Retinal pigment epithelial cell (primary cell): ENCODE measurements around the gene TUSC1.
"Not testable (repeated sequence)": the region's sequence is repeated elsewhere in the genome, so short reads cannot be mapped to it uniquely, and the experiment has no call there.

ENCODE experiments used
- DNase-seq: peaks from one replicate; pipeline ENCODE4 v3.0.0-alpha.2; 2010; ENCODE audit warnings: low read depth
- H3K4me3 ChIP-seq: 2 replicates; pipeline ENCODE4 v1.5.1; 2011; ENCODE audit warnings: mild to moderate bottlenecking, low read length, control low read depth, moderate library complexity
- CTCF ChIP-seq: conservative IDR thresholded peaks from 2 replicates; pipeline ENCODE4 v1.5.1; 2011; ENCODE audit warnings: low read depth, low read length, control low read depth, inconsistent platforms

TUSC1 gene

GRCh38 chr9:25703701-25704357 is 25.6 kb upstream of the TUSC1 start:
- TF ChIP-seq CTCF = no peak
- no peak overlapping the region for H3K4me3 ChIP-seq
- DNase-seq = no peak

- no peak overlapping the region for H3K4me3 ChIP-seq
- no peak for DNase-seq
- TF ChIP-seq CTCF = no peak
Measured at GRCh38 chr9:25702536-25702935, 24.3 kb upstream of the TUSC1 start.

- H3K4me3 ChIP-seq, DNase-seq: not testable (repeated sequence)
Measured at GRCh38 chr9:25700899-25701298, 22.7 kb upstream of the TUSC1 start.

- TF ChIP-seq CTCF = no peak
- no peak for DNase-seq
- H3K4me3 ChIP-seq = no peak overlapping the region
Measured at GRCh38 chr9:25700430-25700829, 22.2 kb upstream of the TUSC1 start.

- DNase-seq = no peak
- TF ChIP-seq CTCF = no peak
- H3K4me3 ChIP-seq = no peak overlapping the region
Measured at GRCh38 chr9:25691786-25692185, 13.5 kb upstream of the TUSC1 start.

GRCh38 chr9:25684321-25684720 is 6.1 kb upstream of the TUSC1 start:
- TF ChIP-seq CTCF = no peak
- no peak overlapping the region for H3K4me3 ChIP-seq
- no peak for DNase-seq

GRCh38 chr9:25681266-25681665 is 3.0 kb upstream of the TUSC1 start:
- DNase-seq = no peak
- no peak overlapping the region for H3K4me3 ChIP-seq
- no peak for TF ChIP-seq CTCF
